GM18868 (cell line): ENCODE data around the gene JAKMIP1.
"Not testable (repeated sequence)": the region's sequence is repeated elsewhere in the genome, so short reads cannot be mapped to it uniquely, and the experiment has no call there.

Experiments used
- ATAC-seq: cut with Tn5 transposase; IDR thresholded peaks from one replicate; pipeline ENCODE4 v1.9.1; 2021; ENCODE audit warnings: mild to moderate bottlenecking, moderate library complexity; ENCODE audit not compliant: unreplicated experiment

JAKMIP1 gene

GRCh38 chr4:6022607-6023288 lies 177.6 kb downstream of the JAKMIP1 start:
- ATAC-seq = no peak

- no peak for ATAC-seq
Measured at GRCh38 chr4:6021831-6022606, 178.3 kb downstream of the JAKMIP1 start.

- ATAC-seq = no peak
Measured at GRCh38 chr4:6020613-6021012, 179.7 kb downstream of the JAKMIP1 start.

- ATAC-seq = no peak
Measured at GRCh38 chr4:6019316-6020263, 180.8 kb downstream of the JAKMIP1 start.

GRCh38 chr4:6018331-6018730 lies 182.0 kb downstream of the JAKMIP1 start, which contains the start of gene C4orf50:
Gene C4orf50, minus strand, starts transcription at chr4:6018431.
- ATAC-seq = no peak

- no peak for ATAC-seq
Measured at GRCh38 chr4:6017800-6018199, 182.5 kb downstream of the JAKMIP1 start.

GRCh38 chr4:6017030-6017429 lies 183.3 kb downstream of the JAKMIP1 start:
- ATAC-seq = no peak

GRCh38 chr4:6013564-6013963 lies 186.8 kb downstream of the JAKMIP1 start:
- ATAC-seq = no peak

GRCh38 chr4:6012200-6012599 lies 188.1 kb downstream of the JAKMIP1 start:
- ATAC-seq = no peak

GRCh38 chr4:6011686-6012085 lies 188.7 kb downstream of the JAKMIP1 start:
- no peak for ATAC-seq

- ATAC-seq = no peak
Measured at GRCh38 chr4:6011271-6011671, 189.1 kb downstream of the JAKMIP1 start.

GRCh38 chr4:6010789-6011188 lies 189.6 kb downstream of the JAKMIP1 start:
- ATAC-seq = no peak

- no peak for ATAC-seq
Measured at GRCh38 chr4:6009452-6009851, 190.9 kb downstream of the JAKMIP1 start.

GRCh38 chr4:6008766-6009385 lies 191.5 kb downstream of the JAKMIP1 start:
- ATAC-seq = no peak

GRCh38 chr4:6008092-6008551 lies 192.2 kb downstream of the JAKMIP1 start:
- ATAC-seq = no peak

GRCh38 chr4:6005175-6005574 lies 195.2 kb downstream of the JAKMIP1 start:
- ATAC-seq = no peak

- not testable (repeated sequence) for ATAC-seq
Measured at GRCh38 chr4:6003485-6003884, 196.9 kb downstream of the JAKMIP1 start.

- no peak for ATAC-seq
Measured at GRCh38 chr4:6002926-6003325, 197.4 kb downstream of the JAKMIP1 start.

- ATAC-seq = no peak
Measured at GRCh38 chr4:6002492-6002833, 197.9 kb downstream of the JAKMIP1 start.

GRCh38 chr4:6001680-6002491 lies 198.5 kb downstream of the JAKMIP1 start:
- no peak for ATAC-seq
